ENCODE measurements around the gene FAM3D.

DNA sequence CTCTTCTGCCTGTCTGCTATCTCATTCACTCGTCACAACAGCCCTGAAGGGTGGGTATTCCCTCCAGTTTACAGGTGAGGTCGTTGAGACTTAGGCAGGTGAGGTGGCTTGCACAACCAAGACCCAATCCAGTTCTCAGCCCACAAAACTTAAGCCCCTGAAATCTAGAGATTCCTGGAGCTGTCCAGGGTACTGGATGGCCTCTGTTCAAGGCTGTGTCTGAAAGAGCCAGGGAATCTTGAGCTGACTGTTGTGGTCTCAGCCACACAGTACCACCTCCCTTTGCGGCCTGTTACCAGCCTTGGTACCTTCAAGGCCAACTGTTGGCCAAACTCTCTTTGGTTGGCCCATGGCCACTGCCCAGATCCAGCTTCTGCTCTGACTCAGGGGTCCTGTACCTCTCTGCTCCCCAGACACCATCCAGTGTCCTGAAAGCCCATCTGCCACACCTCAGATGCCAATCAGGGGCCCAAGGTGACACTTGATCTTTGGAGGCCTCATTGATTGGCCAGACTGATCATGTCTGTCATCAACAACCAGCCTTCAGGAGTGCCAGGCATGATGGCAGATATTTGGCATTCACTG, 78.5 kb downstream of the FAM3D start:
- TF ChIP-seq BHLHE40 (IDR thresholded peaks at IDR 0.05; ENCODE audit: borderline replicate concordance in 1 of 2, low read depth in 2 of 2, low read length in 1 of 2) (no peak), HDGF (IDR thresholded peaks at IDR 0.05) (no peak), EP300 (IDR thresholded peaks at IDR 0.05; ENCODE audit: borderline replicate concordance in 1 of 2, control insufficient read depth in 1 of 2, low read depth in 2 of 2, low read length in 2 of 2) (no peak), NRF1 (conservative IDR thresholded peaks at IDR 0.05; ENCODE audit: low read depth, low read length) (no peak), TAF1 (IDR thresholded peaks at IDR 0.05; ENCODE audit: borderline replicate concordance, low read depth, low read length) (no peak)
- TF ChIP-seq, protein P1, sequence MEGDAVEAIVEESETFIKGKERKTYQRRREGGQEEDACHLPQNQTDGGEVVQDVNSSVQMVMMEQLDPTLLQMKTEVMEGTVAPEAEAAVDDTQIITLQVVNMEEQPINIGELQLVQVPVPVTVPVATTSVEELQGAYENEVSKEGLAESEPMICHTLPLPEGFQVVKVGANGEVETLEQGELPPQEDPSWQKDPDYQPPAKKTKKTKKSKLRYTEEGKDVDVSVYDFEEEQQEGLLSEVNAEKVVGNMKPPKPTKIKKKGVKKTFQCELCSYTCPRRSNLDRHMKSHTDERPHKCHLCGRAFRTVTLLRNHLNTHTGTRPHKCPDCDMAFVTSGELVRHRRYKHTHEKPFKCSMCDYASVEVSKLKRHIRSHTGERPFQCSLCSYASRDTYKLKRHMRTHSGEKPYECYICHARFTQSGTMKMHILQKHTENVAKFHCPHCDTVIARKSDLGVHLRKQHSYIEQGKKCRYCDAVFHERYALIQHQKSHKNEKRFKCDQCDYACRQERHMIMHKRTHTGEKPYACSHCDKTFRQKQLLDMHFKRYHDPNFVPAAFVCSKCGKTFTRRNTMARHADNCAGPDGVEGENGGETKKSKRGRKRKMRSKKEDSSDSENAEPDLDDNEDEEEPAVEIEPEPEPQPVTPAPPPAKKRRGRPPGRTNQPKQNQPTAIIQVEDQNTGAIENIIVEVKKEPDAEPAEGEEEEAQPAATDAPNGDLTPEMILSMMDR (IDR thresholded peaks at IDR 0.05 in 2 of 3, conservative IDR thresholded peaks at IDR 0.05 in 1 of 3; ENCODE audit: control insufficient read depth in 2 of 3, extremely low read depth in 1 of 3, insufficient read depth in 1 of 3, low read depth in 3 of 3, low read length in 3 of 3): no peak
